GM11168 (cell line): ENCODE measurements around the gene RNLS.

Experiments used
- in situ Hi-C: fragments of 300-500 bp; cut with MboI; formaldehyde crosslinking; loops from one replicate; pipeline ENCODE4 v1.12.0; 2022; ENCODE audit warnings: low sequenced_read_pairs; ENCODE audit not compliant: unreplicated experiment

The RNLS gene

GRCh38 chr10:88249450-88249849 lies 333.7 kb downstream of the RNLS start:
- in situ Hi-C loops, result no loop called here

- in situ Hi-C loops, result no loop called here
Observed at GRCh38 chr10:88246675-88247074, 336.4 kb downstream of the RNLS start.

- in situ Hi-C loops, result no loop called here
Observed at GRCh38 chr10:88245974-88246511, 337.1 kb downstream of the RNLS start.

DNA sequence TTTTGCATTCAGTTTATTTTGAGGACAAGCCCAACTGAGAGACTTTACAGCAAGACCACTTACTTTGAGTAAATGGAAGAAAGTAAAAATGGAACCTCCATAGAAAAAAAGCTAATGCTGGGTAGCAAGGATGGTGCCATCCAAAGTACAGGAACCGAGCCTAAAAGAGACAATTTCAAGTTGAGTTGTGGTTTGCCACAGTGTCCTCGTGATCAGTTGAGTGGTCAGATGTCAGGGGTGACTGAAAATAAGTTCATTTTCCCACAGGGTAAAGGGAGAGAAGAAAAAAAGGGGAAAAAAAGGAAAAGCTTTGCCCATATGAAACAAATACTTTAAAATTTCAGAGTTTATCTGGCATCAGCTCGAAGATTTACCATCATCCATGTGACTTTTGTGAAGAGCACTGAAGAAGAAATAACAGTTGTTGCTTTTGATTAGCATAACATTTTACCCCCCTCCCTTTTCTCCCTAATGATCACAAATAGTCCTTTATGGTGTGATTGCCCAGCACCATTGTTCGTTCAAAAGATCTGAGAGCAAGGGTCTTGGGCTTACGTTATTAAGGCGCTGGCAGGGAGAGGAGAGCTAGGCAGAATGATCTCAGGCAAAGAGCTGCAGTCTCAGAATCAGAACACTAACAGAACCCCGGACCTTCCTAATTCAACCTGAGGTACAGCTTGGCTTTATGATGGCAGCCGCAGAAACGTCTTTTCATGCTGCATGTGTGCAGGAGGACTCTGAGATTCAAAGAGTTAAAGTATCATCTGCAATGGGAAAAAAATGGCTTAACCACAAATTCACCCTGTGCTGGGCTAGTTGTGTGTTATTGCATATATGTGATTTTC lies 338.1 kb downstream of the RNLS start:
- in situ Hi-C loops, result no loop called here

DNA sequence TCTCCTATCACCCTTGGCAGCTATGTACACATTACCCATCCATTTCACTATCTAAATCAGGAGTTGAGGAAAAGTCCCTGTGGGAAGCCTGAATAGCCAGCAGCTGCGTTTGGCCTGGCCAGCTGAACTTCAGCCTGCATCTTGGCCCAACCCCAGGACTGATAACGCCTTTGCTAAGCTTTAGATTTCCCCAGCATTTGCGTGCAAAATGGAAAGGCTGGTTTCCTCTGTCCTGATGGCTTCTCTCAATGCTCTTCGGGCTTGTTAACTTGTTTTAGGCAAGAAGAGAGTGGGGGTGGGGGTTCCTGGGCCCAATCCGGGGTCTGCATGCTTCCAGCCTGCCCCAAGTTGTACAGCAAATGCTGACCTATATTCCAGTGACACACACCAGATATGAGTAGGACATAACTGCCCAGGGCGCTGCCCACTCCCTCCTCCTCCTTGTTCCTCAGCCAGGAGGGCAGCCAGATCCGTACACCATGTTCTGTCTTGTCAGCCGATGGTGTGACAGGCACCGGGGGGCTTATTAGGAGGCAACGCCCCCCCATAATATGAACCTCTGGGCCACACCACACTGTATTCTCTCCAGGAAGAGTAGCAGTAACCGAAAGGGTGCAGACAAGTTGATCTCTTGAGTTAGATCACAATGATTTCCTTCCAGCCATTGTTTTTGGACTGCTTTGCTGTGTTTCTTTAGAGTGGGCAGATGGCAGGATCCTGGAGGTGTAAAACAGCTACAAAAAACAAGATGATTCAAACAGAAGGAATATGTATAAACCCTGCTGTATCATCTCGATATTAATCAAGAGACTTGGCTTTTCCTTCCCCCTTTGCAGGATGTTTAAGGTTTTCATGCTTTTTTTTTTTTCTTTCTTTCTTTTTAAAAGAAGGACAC lies 339.0 kb downstream of the RNLS start:
- in situ Hi-C loops, result no loop called here

DNA sequence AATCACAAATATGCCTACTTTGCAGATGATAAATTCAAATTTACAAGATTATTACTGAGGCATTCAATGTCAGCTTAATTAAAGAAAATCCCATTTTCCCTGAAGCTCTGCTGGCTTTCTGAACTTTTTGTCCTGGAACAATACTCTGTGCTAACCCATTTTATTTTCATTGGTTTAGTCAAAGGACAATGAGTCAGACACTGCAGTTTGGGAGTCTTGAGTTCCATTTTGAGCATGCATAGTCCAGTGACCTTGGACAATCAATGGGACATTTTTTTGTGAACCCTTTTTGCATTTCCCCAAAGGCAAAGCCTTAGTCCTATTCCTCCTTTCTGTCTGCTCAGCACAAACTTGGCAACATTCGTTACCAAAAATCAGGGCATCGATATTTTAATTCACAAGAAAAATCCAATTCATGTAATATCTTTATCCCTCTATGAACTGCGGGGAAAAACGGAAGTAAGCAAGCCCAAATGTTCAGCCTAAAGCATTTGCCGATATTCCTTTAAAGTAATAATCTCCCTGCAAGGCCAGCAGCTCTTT lies 339.8 kb downstream of the RNLS start:
- in situ Hi-C loops, result no loop called here

GRCh38 chr10:88241501-88241900 lies 341.6 kb downstream of the RNLS start:
- in situ Hi-C loops, result no loop called here

DNA sequence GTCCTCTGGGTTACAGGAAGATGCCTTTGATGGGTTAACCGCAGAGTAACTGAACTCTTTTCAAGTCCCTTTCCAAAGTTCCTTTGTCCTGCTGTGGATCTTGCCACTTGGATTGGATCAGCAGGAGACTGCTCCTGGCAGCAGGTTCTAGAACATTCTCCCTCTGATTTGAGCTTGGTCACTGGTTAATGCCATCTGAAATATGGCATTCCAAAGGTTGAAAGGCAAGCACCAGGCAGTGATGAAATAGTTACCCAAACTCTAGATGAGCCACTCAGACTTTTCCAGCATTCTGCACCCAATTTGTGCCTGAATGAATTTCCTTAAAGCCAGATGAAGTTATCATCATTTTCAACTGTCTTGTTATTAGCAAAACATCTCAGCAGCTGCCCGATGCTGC lies 343.9 kb downstream of the RNLS start:
- in situ Hi-C loops, result no loop called here

- in situ Hi-C loops, result no loop called here
Observed at GRCh38 chr10:88238615-88238914, 344.6 kb downstream of the RNLS start.

DNA sequence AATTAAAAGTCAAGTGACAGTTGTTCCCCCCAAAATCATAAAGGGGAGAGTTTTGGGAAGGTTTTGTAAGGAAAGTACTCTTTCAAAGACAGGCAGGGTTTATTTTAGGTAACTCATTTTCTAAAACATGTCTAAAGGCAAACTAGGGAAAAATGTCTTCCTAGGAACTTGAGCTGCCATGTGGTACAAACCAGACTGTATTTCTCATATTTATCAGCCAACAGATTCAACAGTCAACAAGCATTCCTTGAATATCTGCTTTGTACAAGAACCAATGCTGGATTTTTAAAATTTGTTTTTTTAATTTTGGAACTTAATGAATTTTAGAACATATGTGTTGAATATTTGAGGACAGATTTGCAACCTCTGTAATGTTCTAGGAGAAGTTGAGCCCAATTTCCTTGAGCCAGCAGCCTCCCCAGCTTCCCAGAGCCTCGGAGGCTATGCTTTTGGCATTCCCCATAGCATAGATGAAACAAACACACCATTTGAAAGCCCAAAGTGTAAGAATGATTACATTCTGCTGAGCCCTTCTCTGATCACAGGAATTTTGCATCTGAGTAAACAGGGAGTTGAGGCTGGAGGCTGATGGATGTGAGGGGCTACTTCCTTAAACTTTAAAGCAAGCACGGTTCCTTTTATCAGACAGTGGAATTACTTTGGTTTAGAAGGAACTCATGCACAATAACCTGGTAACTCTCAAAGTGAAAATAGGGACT lies 345.1 kb downstream of the RNLS start:
- in situ Hi-C loops, result no loop called here

DNA sequence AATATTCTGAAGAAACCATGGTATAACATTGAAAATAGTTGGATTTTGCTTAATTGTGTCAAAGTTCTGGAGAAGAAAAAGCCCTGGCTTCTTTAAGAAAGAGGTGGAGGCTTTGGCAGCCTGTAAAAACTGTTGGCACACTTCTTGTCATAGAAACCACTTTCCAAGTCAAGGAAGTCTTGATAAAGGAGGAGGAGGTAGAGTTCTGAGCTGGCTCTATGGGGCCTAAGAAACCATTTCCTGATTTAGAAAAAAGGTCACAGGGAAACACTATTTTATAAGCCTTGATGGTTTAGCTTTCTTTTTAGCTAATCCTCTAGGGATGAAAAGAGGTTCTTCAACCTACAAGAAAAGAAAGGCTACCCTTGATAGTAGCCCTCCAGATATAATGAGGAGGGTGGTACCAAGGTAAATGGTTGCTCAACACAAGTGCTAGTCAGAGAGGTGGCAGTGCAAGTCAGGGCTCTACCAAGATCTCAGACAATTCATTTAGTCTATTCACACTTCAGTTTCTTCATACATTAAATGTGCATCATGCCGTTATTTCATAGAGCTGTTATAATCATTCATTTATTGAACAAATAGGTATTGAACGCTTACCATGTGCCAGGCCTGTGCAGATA lies 346.9 kb downstream of the RNLS start:
- in situ Hi-C loops, result no loop called here

GRCh38 chr10:88234297-88234696 lies 348.8 kb downstream of the RNLS start:
- in situ Hi-C loops, result no loop called here

DNA sequence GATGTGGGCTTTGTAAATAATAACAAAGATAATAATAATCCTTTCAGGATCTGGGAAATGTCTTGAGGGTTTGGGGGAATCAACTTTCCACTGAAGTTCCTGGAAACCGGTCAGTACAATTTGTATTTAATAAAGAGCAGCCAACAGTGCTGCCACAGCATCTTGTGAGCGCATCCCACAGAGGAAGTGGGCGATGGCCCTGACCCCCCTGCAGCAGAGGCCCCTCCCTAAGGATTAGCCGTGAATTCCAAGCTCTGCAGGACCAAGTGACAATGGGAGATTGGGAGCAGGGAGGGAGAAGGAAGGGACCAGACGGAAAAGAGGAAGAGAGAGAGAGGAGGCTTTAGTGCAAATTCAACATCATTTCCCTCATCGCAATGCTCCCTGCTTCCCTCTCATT lies 349.2 kb downstream of the RNLS start:
- in situ Hi-C loops, result no loop called here

- in situ Hi-C loops, result no loop called here
Observed at GRCh38 chr10:88232983-88233543, 350.1 kb downstream of the RNLS start.

DNA sequence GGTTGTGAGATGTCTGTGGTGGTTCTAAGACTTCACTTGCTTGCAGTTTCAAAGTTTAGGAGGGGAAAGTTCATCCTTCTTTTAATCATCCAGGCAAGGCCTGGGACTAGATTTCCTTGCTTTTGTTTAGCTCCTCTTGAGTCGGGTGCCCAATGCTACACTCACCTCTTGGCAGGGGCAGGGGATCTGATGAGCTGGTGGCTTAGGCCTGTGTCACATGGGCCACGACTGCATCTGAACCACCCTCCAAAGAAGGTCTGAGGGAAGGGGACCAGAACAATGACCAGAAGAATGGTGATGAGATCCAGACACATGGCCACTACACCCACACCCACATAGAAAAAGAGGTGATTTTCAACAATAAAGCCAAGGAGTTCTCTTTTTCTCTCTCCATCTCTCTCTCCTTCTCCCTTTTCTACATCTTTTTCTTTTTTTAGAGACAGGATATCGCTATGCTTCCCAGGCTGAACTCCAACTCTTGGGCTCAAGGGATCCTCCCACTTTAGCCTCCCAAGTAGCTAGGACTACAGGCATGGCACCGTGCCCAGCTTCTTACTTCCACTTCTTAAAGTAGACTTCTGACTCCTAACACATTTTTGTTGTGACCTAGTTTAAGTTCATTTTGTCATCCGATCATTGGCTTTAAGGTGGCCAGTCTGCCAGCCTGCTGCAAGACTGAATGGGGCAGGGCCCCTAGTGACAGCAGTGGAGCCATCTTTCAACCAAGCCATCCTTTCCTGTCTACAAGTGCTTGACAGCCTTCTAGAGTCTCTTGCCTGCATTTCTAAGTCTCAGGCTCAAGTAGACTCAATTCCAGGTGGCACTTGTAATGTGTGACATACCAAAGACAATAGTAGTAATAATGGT lies 350.9 kb downstream of the RNLS start:
- in situ Hi-C loops, result no loop called here

- in situ Hi-C loops, result no loop called here
Observed at GRCh38 chr10:88230251-88230650, 352.9 kb downstream of the RNLS start.

GRCh38 chr10:88228130-88228529 lies 355.0 kb downstream of the RNLS start:
- in situ Hi-C loops, result no loop called here

DNA sequence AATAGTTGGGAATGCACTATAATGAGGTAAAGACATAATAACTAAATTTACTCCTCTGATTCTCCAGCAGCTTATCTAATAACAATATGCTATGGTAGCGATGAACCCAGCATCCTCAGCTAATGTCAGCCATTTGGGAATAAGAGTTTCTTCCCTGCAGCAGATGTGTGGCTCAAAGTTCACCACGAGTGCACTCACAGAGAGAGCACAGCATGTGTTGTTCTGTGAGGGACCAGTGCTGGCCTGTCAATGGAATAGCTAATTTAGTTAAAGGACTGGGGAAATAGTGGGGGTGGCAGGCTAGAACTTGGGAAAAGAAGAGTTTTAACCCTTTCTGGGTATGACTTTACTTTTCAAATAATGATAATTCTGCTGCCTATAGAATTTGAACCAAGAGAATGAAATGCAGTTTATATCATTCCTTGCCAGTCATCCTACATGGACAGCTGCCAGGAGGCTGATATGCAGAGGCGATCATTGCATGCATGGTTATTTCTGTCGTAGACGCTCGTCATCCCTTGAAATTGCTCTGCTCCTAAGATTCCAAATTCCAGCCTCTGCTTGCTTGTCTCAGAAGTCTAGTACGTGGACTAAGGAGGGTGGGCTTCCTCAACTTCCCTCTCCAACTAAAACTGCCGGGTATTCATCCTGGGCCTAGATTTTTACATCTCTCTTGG lies 355.6 kb downstream of the RNLS start:
- in situ Hi-C loops, result no loop called here
